HT-29 (cell line): ENCODE data around the gene MCM8. TPM values are rescaled to one million over a fixed set of nuclear protein-coding genes. Genes with fewer than 3 reads are reported as not detected.

ENCODE experiments used
- DNase-seq: peaks from one replicate; pipeline ENCODE4 v3.0.0-alpha.2; 2015; ENCODE audit warnings: low spot score
- total RNA-seq: library from RNA; depleted of rRNA; stranded (reverse); fragments of >200 nt; shearing (Covaris generic); gene quantifications from 2 replicates; pipeline ENCODE4 v1.2.3, GENCODE V29; 2014; rRNA removed

Gene MCM8
- 11.6 and 14.0 TPM in 2 replicates for total RNA-seq

DNA sequence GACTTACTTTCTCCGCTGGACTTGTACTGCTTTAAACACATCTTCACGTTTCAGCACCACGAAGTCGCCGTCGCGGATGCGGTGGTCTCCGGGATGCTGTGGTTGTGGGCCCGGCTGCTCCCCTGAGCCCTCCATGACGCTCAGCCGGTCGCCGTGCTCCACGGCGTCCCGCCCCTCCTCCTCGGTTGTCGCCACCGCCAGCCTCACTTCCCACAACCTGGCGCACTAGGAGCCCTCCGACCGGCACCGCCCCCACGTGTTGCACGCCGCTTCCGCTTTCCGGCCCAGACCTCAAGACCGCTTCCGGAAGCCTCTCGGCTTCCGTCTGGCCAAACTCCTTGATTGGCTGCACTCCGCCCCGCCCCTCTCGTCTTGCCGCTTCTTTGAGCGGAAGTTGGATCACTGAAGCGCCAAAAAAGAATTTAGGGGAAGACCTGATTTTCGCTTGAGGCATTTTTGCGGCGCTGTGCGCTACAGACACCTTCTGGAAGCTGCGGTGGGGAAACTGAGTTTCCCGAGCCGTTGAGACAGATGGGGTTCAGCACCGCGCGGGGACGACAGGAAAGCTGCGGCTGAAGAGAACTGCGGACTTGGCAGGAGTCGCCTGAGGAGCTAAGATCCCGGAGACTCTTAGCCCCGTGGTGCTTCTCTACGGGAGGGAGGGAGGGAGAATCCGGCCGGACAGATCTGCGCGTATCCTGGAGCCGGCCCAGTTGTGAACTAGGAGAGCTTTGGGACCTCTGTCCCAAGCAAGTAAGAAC lies at the start of gene MCM8, which contains the start of gene TRMT6:
Gene MCM8, plus strand, starts transcription at position 382 of the 761 bp plus-strand sequence. CDS start 1,364 bp downstream, outside the sequence.
Gene TRMT6, minus strand, starts transcription at position 263 of the 761 bp plus-strand sequence. Its CDS starts 128 bp downstream, at position 135.
- DNase-seq: peak; percentile 96

DNA sequence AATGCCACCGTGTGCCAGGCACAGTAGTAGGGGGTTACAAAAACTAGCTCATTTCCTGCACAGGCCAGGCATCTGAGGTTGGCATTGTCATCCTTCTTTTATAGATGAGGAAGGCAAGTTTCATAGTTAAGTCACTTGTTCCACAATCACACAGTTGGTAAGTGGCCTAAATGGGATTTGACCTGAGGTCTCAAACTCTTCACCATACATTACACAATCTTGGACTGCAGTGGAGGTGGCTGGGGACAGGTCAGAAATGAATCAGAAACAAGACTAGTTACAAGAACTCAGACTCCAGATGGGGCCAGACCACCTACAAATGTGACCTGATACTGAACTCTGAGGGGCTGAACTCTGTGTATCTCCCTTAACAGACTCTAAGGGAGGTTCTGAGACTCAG lies 49.5 kb upstream of the MCM8 start:
- no peak for DNase-seq

GRCh38 chr20:5908981-5909380 lies 41.5 kb upstream of the MCM8 start:
- no peak for DNase-seq

DNA sequence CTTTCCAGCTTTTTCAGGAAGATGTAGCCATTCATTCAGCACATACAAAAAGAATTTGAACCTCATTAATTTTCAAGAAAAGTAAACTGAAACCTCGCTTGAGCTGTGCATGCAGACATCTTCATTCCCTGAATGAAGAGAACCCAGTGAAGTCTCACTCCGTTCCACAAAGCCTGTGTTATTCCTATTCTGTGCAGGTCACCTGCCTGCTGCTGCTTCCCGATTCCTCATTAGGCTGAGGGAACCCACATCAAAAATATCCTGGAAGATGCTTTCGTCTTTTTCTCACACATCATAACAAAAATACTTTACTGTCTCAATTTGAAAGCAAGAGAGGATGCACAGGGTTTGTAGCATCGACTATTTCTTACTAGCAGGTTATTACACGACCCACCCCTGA lies 40.3 kb upstream of the MCM8 start:
- DNase-seq: no peak

GRCh38 chr20:5913166-5913565 lies 37.3 kb upstream of the MCM8 start:
- DNase-seq: no peak

GRCh38 chr20:5914859-5915258 lies 35.6 kb upstream of the MCM8 start:
- DNase-seq: no peak

DNA sequence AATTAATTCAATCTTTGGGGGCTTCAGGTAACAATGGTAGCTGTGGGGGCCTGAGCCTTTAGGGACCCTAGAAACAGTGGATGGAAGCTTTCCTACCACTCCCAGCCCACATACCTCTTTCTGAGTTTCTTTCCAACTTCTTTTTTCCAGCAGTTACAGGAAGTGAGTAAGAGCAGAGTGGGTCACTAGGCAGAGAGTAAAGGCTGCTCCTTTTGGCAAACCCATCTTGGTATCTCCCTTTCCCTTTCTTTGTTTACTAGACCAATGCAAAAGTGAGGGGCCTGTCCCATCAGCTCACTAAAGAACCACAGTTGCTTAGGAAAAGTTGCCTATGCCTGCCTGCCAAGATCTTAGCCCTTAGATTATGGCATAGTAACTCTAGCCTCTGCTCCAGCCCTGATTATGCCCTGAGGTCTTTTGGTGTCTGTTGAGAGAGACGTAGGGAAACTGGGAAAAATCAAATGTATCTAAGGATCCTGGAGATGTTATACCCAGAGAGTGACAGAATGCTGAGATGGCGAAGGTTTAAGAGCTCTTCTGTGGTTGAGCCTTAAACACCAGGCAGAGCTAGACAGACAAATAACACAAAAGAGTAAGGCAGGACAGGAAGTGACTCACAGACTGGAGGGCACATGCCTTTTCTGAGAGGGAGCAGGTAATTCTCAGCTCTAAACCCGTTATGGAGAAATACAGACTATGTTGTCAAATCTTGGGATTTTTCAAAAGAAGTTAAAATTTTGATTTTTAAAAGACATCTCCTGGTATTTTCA lies 31.4 kb upstream of the MCM8 start:
- DNase-seq: peak; percentile 46

- DNase-seq: no peak
Observed at GRCh38 chr20:5919626-5920544, 30.6 kb upstream of the MCM8 start.

GRCh38 chr20:5920581-5920980 lies 29.9 kb upstream of the MCM8 start:
- DNase-seq: no peak

- no peak for DNase-seq
Observed at GRCh38 chr20:5923493-5923892, 27.0 kb upstream of the MCM8 start.

GRCh38 chr20:5925551-5925950 lies 24.9 kb upstream of the MCM8 start:
- no peak for DNase-seq

- DNase-seq: no peak
Observed at GRCh38 chr20:5927749-5928462, 22.5 kb upstream of the MCM8 start.

GRCh38 chr20:5928836-5929715 lies 21.4 kb upstream of the MCM8 start:
- DNase-seq: no peak

GRCh38 chr20:5931411-5931810 lies 19.0 kb upstream of the MCM8 start:
- DNase-seq: no peak

GRCh38 chr20:5932796-5933195 lies 17.7 kb upstream of the MCM8 start:
- DNase-seq: no peak

DNA sequence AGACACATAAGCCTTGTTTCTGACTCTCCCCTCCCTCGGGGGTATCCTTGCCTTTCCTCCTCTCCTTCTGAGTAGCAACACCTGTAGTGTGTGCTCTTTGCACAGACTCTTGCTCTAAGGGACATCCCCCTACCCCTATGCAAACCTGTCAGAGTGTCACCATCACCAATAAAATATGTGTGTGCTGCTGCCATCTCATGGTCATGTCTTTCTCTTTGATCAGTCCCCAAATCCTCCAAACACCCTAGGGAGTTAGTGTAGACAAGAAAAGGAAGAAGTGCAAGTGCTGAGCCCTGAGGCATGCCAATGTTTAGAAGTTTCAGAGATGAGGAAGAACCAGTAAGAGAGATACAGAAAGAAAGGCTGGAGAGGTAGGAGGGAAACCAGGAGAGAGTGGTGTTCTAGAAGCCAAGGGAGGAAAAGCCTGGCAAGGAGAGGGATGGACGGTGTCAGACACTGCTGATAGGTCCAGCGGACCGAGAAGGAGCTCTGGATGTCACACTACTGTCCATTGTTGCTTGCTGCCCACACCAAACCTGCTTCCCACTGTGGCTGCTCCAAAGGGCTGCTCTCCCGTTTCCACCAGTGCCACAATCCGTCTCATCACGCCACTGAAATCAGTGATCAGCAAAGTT lies 16.5 kb upstream of the MCM8 start:
- DNase-seq: peak; percentile 49

DNA sequence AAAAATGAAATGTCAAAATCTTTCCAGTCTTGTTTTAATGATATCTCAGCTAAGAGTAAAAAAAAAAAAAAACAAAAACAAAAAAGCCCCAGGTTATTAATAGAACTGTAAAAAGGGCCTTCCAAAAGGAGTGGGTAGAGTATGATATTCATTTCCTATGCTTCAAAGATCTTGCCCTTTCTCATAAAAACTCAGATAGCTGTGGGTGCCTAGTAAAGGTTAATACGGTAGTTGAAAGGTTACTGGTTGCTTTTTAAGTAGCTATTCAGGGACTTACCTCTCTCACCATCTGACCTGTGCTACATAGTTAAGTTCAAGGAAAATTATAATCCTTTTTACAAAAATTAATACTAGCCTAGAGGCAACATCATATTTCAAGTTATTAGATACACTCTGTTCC lies 15.1 kb upstream of the MCM8 start:
- no peak for DNase-seq

GRCh38 chr20:5936238-5936637 lies 14.2 kb upstream of the MCM8 start:
- DNase-seq: no peak

DNA sequence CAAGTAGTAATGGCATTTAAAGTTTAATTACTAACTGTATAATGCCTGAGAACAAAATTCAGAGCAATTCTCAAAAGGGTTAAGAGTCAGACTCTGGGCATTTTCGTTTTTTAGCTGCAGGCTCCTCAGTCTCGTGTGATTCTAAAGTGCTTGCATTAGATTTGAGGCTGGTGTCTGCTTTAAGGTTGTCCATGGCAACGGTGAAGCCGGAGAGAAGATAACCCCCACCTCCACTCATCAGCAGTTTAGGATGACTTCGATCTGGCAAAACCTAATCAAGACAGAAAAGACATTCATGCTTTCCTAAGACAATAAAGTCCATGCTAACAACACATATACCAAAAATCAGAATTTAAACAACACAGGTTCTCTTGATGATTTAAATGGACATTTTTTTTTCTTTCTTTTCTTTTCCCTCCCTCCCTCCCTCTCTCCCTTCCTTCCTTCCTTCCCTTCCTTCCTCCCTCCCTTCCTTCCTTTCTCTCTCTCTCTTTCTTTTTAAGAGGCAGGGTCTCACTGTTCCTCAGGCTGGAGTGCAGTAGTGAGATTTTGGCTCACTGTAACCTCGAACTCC lies 11.9 kb upstream of the MCM8 start:
- no peak for DNase-seq
